ENCODE measurements around the gene MAN1B1.
"Not testable (repeated sequence)": the region's sequence is repeated elsewhere in the genome, so short reads cannot be mapped to it uniquely, and the experiment has no call there.

The MAN1B1 gene

DNA sequence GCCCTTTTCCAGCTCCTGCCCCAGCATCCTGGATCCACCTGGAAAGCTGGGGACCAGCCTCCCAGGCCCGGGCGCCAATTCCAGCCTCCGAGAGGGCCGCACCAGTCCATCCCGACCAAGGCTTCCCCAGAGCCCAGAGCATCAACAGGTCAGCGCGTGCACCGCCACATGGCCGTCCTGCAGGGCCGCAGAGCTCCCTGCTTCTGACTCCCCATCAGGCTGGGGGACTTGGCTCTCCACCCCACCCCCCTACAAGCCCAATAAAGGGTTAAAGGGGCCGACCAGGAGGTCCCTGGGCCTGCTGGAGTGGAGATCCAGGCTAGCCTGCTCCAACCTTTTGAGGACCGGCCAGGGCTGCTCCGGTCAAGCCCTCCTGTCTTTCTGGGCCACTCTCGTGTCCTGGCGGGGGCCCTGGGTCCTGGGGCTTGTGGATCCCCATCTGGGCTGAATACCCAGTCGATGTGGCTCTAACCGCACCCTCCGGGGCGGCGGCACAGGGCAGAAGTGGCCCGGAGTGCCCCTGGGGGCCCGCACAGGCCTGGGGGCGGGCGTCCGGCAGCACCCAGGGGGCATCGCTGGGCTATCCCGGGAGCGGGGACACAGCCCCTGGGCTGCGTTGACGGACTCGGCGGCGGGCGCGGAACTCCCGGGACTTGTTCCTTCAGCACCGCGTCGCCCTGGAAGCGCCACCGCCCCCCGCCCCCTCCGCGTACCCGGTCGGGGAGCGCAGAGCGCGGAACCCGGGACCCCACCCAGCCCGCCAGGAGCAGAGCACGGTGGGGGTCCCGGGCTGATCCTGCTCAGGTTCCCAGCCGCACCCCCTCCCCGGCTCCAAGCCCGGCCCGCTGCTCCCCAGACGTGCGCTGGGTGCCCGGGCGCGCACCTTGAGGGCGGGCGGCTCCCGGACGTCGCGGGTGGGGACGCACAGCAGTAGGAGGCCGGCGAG, 33.5 kb upstream of the MAN1B1 start:
- no peak for DNase-seq

GRCh38 chr9:137053944-137054931, 32.5 kb upstream of the MAN1B1 start, which contains the start of gene ENTPD2:
Gene ENTPD2 (minus strand): TSS chr9:137054061. CDS start chr9:137053997, 64 bp downstream.
- DNase-seq, result no peak

GRCh38 chr9:137054932-137055384, 31.8 kb upstream of the MAN1B1 start:
- DNase-seq, result no peak

GRCh38 chr9:137055385-137056364, 31.1 kb upstream of the MAN1B1 start:
- peak; percentile 44 for DNase-seq

DNA sequence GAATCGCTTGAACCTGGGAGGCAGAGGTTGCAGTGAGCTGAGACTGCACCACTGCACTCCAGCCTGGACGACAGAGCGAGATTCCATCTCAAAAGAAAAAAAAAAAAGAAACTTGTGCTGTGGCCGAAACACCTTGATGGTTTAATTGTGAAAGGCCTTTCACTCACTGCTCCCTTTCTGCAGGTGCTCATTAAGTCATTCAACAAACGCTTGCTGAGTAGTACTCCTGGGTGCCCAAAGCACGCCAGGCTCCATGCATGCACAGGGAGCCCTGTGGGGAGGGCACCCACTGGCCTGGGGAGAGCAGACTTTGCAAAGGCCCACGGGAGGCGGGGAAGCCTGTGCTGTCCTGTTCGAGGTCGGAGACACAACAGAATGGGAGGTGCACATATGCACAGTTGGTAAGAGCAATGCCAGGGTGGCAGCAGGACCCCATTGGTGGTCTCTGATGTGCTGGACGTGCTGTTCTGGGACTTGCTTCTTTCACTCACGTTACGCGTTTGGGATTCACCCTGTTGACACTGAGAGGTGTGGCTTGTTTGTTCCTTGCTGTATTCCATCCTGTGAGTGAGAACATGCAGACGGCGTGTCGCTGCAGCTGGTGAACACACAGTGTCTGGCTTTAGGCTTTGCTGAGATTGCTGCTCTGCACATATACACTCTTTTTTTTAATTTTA, 29.9 kb upstream of the MAN1B1 start:
- DNase-seq, result no peak

GRCh38 chr9:137057545-137057944, 29.2 kb upstream of the MAN1B1 start:
- DNase-seq, result no peak

DNA sequence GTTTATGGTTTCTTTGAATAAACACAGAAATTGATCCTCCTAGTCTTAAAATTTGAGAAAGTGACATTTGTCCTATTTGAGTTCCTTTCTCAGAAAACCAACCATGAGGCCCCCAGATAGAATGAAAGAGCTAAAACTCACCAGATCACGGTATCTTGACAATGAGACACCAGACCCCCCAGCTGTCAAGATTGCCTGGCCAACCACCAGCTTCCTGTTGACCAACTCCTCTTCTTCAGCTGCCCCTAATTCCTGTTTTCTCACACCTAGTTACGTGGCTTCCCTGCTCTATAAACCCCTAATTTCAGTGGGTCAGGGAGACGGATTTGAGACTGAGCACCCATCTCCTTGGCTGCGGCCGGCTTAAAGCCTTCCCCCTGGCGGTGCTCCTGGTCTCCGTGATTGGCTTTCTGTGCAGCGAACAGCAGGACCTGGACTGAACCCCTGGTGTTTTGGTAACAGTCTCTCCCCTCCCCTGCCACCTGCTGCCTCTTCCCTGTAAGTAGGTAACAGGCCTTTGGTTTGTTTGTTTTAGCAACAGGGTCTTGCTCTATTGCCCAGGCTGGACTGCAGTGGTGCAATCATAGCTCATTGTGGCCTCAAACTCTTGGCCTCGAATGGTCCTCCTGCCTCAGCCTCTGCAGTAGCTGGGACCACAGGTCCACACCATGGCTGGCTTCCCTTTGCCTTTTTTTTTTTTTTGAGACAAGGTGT, 28.1 kb upstream of the MAN1B1 start:
- DNase-seq, result no peak

DNA sequence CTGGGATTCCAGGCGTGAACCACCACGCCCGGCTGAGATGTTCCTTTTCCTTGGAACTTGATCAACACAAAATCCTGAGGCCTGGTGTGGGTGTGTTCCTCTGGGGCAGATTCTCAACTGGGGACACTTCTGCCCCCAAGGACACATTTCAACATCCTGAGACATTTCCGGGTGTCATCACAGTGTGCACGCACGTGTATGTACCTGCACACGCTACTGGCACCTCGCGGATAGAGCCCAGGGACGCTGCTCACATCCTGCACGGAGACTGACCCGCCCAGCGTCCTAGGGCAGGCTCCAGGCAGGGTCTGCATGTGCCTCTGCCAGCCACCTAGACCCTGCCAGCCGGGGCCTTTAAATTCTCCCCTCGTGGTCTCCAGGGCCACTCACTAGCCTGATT, 24.4 kb upstream of the MAN1B1 start:
- DNase-seq, result no peak

GRCh38 chr9:137062798-137063197, 24.0 kb upstream of the MAN1B1 start:
- not testable (repeated sequence) for DNase-seq

DNA sequence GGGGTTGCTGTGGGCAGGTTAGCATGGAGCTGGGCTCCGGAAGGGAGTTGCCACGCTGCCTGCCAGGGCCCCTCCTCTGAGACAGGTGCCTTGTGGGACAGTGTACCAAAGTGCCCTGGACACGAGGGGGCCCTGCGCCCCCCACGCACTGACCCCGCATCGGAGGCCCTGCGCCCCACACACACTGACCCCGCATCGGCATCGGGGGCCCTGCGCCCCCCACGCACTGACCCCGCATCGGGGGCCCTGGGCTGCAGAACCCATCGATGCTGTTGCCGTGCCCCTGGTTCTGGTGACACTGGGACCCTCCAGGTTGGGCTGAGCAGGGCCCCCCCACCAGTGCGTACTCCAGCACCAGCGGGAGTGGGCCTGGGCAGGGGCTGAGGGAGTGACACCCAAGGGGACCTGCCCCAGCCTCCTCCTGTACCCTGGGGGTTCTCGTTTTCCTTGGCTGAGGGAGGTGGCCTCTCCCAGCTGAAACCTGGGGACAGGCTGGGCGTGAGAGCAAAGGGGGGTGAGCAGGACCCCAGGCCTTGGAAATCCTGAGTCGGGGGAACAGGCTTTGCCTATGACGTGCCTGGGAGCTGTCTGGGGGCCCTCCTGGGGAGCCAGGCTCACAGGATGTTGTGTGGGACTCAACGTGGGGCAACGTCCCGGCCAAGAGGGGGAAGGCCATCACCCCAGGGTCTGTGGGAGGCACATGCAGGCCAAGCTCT, 23.3 kb upstream of the MAN1B1 start:
- DNase-seq, result no peak

DNA sequence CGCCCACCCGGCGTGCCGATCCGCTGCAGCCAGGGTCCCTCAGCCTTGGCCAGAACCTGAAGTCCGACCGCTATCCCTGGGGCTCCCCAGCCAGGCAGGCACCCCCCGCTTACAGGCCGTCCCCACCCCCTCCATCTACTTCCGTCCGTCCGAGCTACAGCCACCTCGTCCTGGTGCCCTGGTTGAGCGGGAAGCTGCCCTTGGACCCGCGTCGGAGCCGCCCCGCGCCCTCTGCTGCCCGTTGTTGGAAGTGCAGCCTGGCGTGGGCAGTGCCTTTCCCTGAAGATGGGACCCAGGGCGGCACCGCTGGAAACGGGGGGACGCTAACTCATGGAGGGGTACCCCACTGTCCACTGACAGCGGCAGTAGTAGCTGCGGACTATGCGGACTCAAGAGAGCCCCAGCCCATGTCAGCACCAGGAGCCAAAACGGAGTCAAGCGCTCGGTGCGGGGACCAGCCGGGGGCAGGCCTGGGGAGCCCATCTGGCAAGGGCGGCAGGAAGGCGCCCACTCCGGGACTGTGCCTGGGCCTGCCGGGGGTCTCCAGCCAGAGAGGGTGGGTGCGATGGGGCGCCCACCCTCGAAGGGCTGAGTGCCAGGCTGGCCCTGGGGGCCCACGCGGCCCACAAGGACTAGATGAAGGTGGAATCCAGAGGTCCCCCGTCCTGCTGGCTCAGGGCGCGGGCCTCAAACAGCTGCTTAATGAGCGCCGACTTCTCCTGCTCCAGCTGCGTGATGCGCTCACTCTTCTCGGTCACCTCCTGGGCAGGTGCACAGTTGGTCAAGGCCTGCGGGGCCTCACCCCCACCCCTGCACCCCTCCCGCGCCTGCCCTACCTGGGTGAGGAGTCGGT, 22.5 kb upstream of the MAN1B1 start:
- DNase-seq, result peak; percentile 31

DNA sequence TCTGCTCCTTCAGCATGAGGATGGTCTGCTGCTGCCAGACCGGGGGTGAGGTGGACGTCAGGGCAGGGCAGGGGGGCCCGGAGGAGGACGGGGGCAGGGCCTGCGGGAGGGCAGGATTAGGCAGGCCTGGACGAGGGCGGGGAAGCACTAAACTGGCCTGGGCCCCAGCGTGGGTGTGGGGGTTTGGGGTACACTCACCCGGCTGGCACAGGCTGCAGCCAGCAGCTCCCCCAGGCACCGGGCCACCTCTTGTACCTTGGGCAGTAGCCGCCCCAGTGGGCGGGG, 22.0 kb upstream of the MAN1B1 start:
- DNase-seq, result no peak

- no peak for DNase-seq
Measured at GRCh38 chr9:137065336-137065967, 21.3 kb upstream of the MAN1B1 start.

GRCh38 chr9:137066096-137066861, 20.5 kb upstream of the MAN1B1 start:
- DNase-seq, result no peak

DNA sequence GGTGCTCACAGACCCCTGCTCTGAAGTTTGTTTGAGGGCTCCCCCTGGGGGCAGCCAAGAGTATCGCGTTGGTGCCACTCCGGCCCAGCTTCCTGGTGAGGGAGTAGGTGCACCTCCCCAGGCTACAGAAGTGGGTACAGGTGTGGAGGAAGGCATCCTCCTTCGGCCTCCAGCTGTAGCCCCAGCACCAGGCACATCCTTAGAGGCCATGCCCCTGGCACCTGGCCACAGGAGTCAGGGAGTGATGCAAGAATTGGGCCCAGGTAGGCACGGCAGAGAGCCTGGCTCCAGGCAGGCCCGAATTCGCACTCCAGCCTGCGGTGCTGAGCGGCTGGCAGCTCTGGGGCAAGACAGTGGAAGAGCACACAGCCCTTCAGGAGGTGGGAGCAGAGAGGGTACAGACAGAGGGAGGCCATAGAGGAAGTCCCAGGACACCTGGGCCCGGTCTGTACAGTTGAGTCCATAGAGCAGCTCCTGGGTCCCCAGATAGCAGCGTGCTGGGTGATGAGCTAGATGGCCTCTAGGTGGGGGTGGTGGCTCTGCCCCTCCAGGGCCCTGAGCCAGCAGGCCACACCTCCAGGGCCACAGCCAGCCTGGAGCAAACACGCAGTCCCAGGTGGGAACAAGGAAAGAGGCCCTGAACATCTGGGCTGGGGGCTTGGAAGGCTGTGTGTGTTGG, 18.8 kb upstream of the MAN1B1 start:
- DNase-seq, result peak; percentile 68

DNA sequence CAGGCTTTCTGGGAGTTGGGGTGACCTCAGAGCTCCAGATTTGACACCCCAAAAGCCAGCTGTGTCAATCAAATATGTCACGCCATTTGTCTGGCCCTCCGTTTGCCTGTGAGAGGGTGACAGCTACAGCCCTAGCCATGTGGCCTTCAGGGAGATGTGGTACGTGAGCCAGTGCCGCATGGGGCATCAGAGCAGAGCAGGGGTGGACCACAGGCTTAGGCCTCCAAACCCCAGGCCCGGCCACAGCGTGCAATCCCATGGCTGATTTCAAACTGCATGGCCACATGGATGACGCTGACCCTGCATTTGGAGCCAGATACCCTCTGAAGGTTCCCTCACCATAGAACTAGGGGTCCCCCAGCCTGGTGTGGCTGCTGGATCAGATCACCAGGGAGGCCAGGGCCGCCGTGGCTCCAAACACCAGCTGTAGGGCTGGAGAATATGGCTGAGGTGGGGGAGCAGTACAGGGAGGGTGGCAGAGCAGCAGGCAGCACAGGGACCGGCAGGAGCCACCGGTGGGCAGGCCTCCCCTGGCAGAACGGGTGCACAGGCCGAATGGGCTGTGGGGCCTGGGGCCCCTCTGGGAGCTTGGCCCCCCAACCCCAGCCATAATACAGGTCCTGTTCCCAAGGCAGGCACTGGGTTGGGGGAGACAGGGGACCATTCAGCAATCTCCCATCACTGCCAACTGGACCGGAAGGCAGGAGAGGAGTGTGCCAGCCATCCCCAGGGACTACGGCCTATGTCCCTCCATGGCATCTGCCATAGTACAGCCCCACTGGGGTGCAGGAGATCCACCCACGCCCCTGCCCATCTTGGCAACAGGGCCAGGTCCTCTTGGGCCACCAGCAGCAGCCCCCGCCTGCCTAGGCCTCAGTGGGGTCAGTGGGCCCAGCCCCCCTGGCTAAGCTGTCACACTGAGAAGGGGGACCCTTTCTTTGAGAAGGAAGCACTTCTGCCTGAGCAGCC, 18.0 kb upstream of the MAN1B1 start:
- DNase-seq, result no peak

Data from fibroblast of skin of abdomen (primary cell).